GM18520 (cell line): ENCODE data around the gene STK4.

Experiments
- ATAC-seq: cut with Tn5 transposase; IDR thresholded peaks from one replicate; pipeline ENCODE4 v1.9.1; 2021; ENCODE audit not compliant: unreplicated experiment

The STK4 gene

DNA sequence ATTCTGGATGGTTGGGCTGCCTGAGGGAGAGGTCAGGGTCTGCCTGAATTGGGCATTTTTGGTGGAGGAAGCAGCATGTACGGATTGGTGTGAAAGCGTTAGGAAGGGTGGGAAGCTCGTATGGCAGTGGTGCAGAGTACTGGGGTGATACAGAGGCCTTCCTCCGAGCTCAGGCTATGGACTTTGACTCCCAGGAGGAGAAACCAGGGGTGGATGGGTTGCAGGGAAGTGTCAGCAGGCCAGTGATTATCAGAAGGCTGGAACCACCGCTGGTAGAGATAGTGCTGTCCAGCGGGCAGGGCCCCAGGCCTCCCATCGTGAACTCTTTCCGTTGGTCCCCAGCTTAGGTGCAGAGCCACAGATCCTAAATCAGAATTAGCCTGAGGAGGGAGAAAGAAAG, 143.3 kb downstream of the STK4 start:
- ATAC-seq = no peak

- no peak for ATAC-seq
Measured at GRCh38 chr20:45110301-45110700, 144.0 kb downstream of the STK4 start.

GRCh38 chr20:45111285-45111684, 145.0 kb downstream of the STK4 start:
- no peak for ATAC-seq

GRCh38 chr20:45111799-45112471, 145.6 kb downstream of the STK4 start:
- ATAC-seq = no peak

DNA sequence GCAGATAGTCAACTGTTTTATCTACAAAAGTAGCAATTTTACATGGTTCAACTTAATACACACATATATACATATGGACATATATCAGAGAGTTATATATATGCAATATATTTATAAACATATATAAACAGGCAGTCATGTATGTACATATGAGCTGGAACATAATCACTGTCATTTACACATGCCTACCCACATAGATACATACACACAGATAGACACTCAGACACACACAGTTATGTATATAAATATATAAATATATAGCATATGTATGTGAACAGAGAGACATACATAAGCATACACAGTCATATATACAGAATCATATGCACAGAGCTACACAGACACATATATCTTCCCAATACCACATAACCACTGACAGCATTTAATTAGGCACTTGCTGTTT, 146.4 kb downstream of the STK4 start:
- ATAC-seq = no peak

- ATAC-seq = no peak
Measured at GRCh38 chr20:45113865-45114264, 147.6 kb downstream of the STK4 start.

DNA sequence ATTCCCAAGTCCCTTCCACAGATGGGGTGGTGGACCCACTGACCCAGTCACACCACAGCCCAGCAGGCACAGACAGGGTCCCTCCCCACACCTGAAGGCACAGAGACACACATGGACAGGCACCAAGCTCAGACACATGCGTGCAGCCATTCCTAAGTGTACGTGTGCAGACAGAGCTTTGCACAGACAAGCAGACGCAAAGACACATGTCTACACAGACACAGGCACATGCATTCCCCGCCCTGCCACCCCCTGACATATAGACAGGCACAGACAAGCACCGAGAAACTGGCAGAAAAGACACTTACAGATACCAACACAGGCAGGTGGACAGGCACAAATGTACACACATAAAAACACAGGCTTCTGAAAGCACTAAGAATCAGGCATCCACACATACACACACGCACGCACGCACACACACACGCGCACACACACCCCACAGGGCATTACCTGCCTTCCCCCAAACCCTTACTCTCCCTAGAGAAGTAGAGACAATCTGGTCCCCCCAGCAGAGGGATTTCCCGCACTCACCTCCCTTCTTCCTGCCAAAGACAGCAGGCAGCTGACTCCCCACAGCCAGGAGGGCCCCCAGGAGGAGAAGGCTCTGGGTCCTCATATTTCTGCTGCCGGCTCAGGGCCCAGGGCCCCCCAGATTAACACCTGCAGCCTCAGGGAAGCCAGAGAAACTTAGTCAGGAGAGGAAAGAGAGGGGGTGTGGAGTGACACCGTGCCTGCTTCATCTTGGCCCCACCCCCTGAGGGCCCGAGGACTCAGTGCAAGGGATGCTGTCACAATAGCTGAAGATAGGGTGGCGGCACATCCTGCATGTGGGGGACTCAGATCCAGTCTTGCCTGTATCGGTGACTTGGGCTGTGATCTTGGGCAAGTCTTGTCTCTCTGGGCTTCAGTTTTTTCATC, 148.4 kb downstream of the STK4 start, which contains the start of gene WFDC5:
Gene WFDC5 (minus strand): TSS at position 710 of the 921 bp plus-strand sequence. CDS start 91 bp downstream, at position 619.
- ATAC-seq = no peak

GRCh38 chr20:45115386-45115774, 149.1 kb downstream of the STK4 start:
- ATAC-seq = no peak

DNA sequence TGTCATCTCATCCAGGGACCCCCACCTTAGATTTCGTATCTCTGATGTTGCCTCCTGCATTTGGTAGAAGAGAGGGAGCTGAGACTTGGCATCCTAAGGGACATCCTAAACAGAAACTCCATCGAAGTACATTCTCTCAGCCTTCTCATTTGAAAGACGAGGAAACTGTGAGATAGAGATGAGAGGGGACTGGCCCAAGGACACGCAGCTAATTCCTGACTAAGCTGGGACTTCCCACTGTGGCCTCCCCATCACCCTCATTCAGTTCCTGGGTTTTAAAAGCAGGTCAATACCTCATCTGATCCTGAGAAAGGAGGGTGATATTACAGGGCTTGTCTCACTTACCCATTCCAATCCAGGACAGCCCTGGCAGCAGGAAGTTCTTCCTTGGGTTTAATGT, 149.5 kb downstream of the STK4 start:
- no peak for ATAC-seq

DNA sequence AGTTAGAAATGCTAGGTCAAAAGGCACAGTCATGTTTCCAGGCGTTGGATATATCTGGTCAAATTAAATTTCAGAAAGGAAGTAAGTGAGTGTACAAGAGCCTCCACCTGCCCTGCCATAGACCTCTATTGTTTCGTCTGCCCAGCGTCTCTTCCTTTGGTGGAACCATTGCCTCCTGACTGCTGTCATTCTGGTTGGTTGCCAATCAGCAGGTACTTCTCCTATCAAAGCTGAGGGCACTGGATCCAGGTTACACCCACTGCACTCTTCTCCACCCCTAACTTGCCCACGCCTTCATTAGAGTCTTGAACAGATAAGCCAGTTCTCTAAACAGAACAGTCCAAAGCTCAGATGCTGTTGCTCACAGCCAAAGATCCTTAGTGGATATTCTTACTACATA, 151.3 kb downstream of the STK4 start:
- no peak for ATAC-seq

- no peak for ATAC-seq
Measured at GRCh38 chr20:45118028-45118427, 151.7 kb downstream of the STK4 start.

DNA sequence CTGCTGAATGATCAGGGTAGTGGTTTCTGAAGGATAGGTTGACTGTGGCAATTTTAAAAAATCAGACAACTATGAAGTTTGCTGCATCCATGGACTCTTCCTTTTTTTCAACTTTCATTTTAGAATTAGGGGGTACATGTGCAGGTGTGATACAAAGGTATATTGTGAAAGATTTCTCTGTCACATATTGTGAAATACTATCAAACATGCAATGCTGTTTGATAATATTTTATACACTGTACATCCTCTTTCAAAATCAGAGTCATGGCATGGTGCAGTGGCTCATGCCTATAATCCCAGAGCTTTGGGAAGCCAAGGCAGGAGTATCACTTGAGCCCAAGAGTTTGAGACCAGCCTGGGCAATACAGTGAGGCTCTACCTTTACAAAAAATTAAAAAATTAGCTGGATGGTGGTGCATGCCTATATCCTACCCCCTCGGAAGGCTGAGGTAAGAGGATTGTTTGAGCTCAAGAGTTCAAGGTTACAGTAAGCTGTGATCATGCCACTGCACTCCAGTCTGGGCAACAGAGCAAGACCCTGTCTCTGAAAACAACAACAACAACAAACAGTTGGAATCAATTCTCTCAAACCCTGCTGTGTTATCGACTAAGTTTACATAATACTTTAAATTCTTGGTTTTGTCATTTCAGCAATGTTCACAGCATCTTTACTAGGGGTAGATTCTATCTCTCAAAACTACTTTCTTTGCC, 153.4 kb downstream of the STK4 start:
- no peak for ATAC-seq

DNA sequence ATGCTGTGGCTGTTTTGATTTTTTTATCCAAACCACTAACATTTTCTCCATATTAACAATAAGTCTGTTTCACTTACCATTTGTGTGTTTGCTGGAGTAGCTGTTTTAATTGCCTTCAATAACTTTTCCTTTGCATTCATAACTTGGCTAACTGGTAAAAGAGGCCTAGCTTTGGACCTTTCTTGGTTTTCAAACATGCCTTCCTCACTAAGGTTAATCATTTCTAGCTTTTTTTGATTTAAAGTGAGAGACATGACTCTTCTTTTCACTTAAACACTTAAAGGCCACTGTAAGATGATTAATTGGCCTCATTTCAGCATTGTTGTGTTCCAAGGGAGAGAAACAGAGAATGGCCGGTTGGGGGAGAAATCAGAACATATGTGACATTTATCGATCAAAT, 155.1 kb downstream of the STK4 start:
- no peak for ATAC-seq

- ATAC-seq = no peak
Measured at GRCh38 chr20:45124365-45124764, 158.1 kb downstream of the STK4 start, which contains the start of gene WFDC12. Gene WFDC12 (minus strand): TSS chr20:45124465. CDS start chr20:45124447, 18 bp downstream.

- ATAC-seq = no peak
Measured at GRCh38 chr20:45128099-45128498, 161.8 kb downstream of the STK4 start.
